Aorta (tissue), 5 donors: ENCODE data around the gene CTAGE1. TPM values are rescaled to one million over a fixed set of nuclear protein-coding genes. Genes with fewer than 3 reads are reported as not detected.

Experiments
- ATAC-seq: fragments of 200-7000 bp; cut with Tn5 transposase; one replicate; pipeline ENCODE4 v1.9.1; 2022; ENCODE audit warnings: moderate library complexity; ENCODE audit not compliant: low FRiP score
- DNase-seq, 2 donors: peaks; one replicate each; pipeline ENCODE4 v3.0.0-alpha.2; 2020
- H3K27ac ChIP-seq, 2 donors: one replicate each; pipeline ENCODE4 v1.5.1; 2013; ENCODE audit warnings: low read length in 2 of 2, mild to moderate bottlenecking in 2 of 2, moderate library complexity in 2 of 2, control low read depth in 1 of 2, inconsistent platforms in 1 of 2, low read depth in 1 of 2
- H3K27me3 ChIP-seq, 2 donors: one replicate each; pipeline ENCODE4 v1.6.1; 2013; ENCODE audit warnings: control low read depth in 1 of 2, low read length in 1 of 2, mild to moderate bottlenecking in 1 of 2, moderate library complexity in 1 of 2; ENCODE audit not compliant: insufficient read depth in 2 of 2, control insufficient read depth in 1 of 2
- H3K36me3 ChIP-seq, 2 donors: one replicate each; pipeline ENCODE4 v1.6.1; 2013; ENCODE audit warnings: control low read depth in 1 of 2, low read length in 1 of 2, mild to moderate bottlenecking in 1 of 2; ENCODE audit not compliant: insufficient read depth in 2 of 2, control insufficient read depth in 1 of 2
- H3K4me1 ChIP-seq, 2 donors: one replicate each; pipeline ENCODE4 v1.6.1; 2013; ENCODE audit warnings: low read length in 2 of 2, control low read depth in 1 of 2, mild to moderate bottlenecking in 1 of 2, moderate library complexity in 1 of 2; ENCODE audit not compliant: insufficient read depth in 2 of 2, control insufficient read depth in 1 of 2
- H3K4me3 ChIP-seq, 2 donors: one replicate each; pipeline ENCODE4 v1.5.1; 2013; ENCODE audit warnings: low read length in 2 of 2, control low read depth in 1 of 2, mild to moderate bottlenecking in 1 of 2
- H3K9me3 ChIP-seq: one replicate; pipeline ENCODE4 v1.6.1; 2013; ENCODE audit warnings: mild to moderate bottlenecking, low read length; ENCODE audit not compliant: control insufficient read depth
- WGBS, 2 donors: extraction: QIAGEN DNeasy Blood & Tissue Kit; methylation state at CpG; one replicate each; pipeline ENCODE4 v1.1.7; 2013; 5-methylcytosine and 5-hydroxymethylcytosine counted together
- intact Hi-C, 2 donors: fragments of 100-400 bp; cut with DNase I; formaldehyde crosslinking; loops; one replicate each; pipeline versions ENCODE4 v1.14.2 to v1.15.0; 2022
- polyA plus RNA-seq, 2 donors: library from polyadenylated mRNA; stranded (reverse); fragments of 200-250 nt; gene quantifications; one replicate each; pipeline ENCODE4 v1.2.3, GENCODE V29; 2013
- total RNA-seq, 2 donors: library from RNA; stranded (reverse); fragmentation: NEBNext Ultra II Directional; extraction: Animal tissue kit (Norgen Biotek cat#: 25700); gene quantifications; one replicate each; pipeline ENCODE4 v1.2.1, GENCODE V29; 2021
- donor health status: healthy with polysubstance abuse.
- donor health status: Bipolar disorder and iron deficiency.
- donor health status: DM: no; HTN: no; CAD: no.
- donor health status: DM: no; HTN: no; CAD: no.
- donor health status: DM: yes; HTN: yes; CAD: no.

CTAGE1 gene
- total and polyA plus RNA-seq, 4 donors = not detected

- WGBS, 2 donors = 34 to 36% methylated on average over 6 of the region's 6 CpGs
- no peaks in the 10 kb centered on the region for H3K36me3 ChIP-seq
- intact Hi-C loops = no loop called here
- H3K27ac ChIP-seq = peak overlapping the region in 1 of 2 donors; percentile 71
- peaks cover 6 to 7% of the 10 kb centered on the region in 2 donors for H3K4me1 ChIP-seq
- ATAC-seq (peak; percentile 33), DNase-seq (peak; percentile 63 to 81)
- H3K9me3 ChIP-seq = no peaks in the 10 kb centered on the region
- H3K27me3 ChIP-seq = no peaks in the 10 kb centered on the region
- H3K4me3 ChIP-seq = no peak overlapping the region
Observed at GRCh38 chr18:22391407-22392345, 26.0 kb downstream of the CTAGE1 start.

- no peak overlapping the region for H3K27ac ChIP-seq
- DNase-seq (no peak), ATAC-seq (no peak)
- H3K27me3 ChIP-seq = no peaks in the 10 kb centered on the region
- H3K36me3 ChIP-seq = no peaks in the 10 kb centered on the region
- H3K4me1 ChIP-seq = peaks cover 10% of the 10 kb centered on the region in 2 donors
- intact Hi-C loops = loop anchor here in 1 of 2 donors (5.0 kb wide), 1 partner anchor 35 kb away; no protein-coding TSS in a partner anchor
- no peaks in the 10 kb centered on the region for H3K9me3 ChIP-seq
- WGBS, 2 donors = 4 to 18% methylated on average over 1 of the region's 1 CpG
- no peak overlapping the region for H3K4me3 ChIP-seq
Observed at GRCh38 chr18:22387787-22388186, 29.9 kb downstream of the CTAGE1 start.

- WGBS, 2 donors = 54 to 76% methylated on average over 5 of the region's 5 CpGs
- intact Hi-C loops = loop anchor here in 1 of 2 donors (5.0 kb wide), 1 partner anchor 35 kb away; no protein-coding TSS in a partner anchor
- Histone ChIP-seq H3K9me3 (no peaks in the 10 kb centered on the region), H3K36me3 (no peaks in the 10 kb centered on the region), H3K27me3 (no peaks in the 10 kb centered on the region), H3K4me3 (no peak overlapping the region), H3K27ac (no peak overlapping the region), H3K4me1 (peaks cover 10% of the 10 kb centered on the region in 2 donors)
- no peak for ATAC-seq
- no peak for DNase-seq
Observed at GRCh38 chr18:22387364-22387763, 30.4 kb downstream of the CTAGE1 start.

GRCh38 chr18:22385718-22386117 is 32.0 kb downstream of the CTAGE1 start:
- WGBS, 2 donors = 51 to 57% methylated on average over 4 of the region's 4 CpGs
- Histone ChIP-seq H3K9me3 (no peaks in the 10 kb centered on the region), H3K36me3 (no peaks in the 10 kb centered on the region), H3K4me3 (no peak overlapping the region), H3K4me1 (peaks cover 6 to 10% of the 10 kb centered on the region in 2 donors), H3K27me3 (no peaks in the 10 kb centered on the region), H3K27ac (no peak overlapping the region)
- DNase-seq (no peak), ATAC-seq (no peak)
- intact Hi-C loops = loop anchor here in 1 of 2 donors (5.0 kb wide), 1 partner anchor 37 kb away; no protein-coding TSS in a partner anchor

GRCh38 chr18:22378672-22379282 is 38.9 kb downstream of the CTAGE1 start:
- DNase-seq (peak in 1 of 2 donors; percentile 47), ATAC-seq (peak; percentile 38)
- H3K36me3 ChIP-seq = no peaks in the 10 kb centered on the region
- no peaks in the 10 kb centered on the region for H3K9me3 ChIP-seq
- 75 to 80% methylated on average over 2 of the region's 2 CpGs for WGBS, 2 donors
- intact Hi-C loops = no loop called here
- H3K27me3 ChIP-seq = no peaks in the 10 kb centered on the region
- no peak overlapping the region for H3K27ac ChIP-seq
- no peak overlapping the region for H3K4me3 ChIP-seq
- H3K4me1 ChIP-seq = peaks cover 3 to 4% of the 10 kb centered on the region in 2 donors

DNA sequence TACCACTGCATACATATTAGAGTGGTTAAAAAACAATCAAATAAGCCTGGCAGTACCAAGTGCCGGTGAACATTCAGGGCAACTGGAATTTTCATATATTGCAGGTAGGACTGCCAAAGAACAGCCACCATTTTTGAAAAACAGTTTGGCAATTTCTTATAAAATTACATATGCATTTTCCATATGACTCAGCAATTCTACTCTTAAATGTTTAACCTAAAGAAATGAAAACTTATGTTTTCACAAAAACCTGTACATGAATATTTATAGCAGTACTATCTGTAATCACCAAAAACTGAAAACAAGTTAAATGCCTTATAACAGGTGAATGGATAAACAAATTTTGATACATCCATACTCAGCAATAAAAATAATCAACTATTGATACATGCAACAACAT is 39.9 kb downstream of the CTAGE1 start:
- Histone ChIP-seq H3K36me3 (no peaks in the 10 kb centered on the region), H3K27ac (no peak overlapping the region), H3K27me3 (no peaks in the 10 kb centered on the region), H3K4me3 (no peak overlapping the region), H3K4me1 (no peaks in the 10 kb centered on the region), H3K9me3 (no peaks in the 10 kb centered on the region)
- ATAC-seq (no peak), DNase-seq (no peak)
- 97 to 100% methylated on average over 1 of the region's 1 CpG for WGBS, 2 donors
- intact Hi-C loops = no loop called here

DNA sequence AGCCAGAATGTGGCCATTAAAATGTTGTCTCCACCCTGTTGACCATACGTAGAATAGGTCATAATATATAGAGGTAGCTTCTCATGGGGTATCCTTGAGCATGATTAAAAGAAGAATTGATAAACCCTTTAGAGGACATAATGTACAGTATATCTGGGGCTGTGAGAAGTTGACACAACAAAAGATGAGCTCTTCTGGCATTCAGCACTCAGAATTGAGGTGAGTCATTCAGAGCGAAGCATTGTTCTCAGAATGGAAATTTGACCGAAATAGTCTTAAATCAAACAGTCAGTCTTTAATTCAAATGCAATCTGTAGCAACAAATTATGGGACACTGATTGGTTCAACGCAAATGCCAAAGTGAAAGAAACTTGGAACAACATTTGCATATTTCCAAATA is 47.3 kb downstream of the CTAGE1 start:
- Histone ChIP-seq H3K36me3 (peaks cover 0 to 2% of the 10 kb centered on the region in 2 donors), H3K4me3 (no peak overlapping the region), H3K27me3 (no peaks in the 10 kb centered on the region), H3K4me1 (no peaks in the 10 kb centered on the region), H3K9me3 (no peaks in the 10 kb centered on the region), H3K27ac (no peak overlapping the region)
- 97 to 98% methylated on average over 4 of the region's 4 CpGs for WGBS, 2 donors
- DNase-seq = no peak
- ATAC-seq = no peak
- intact Hi-C loops = no loop called here

DNA sequence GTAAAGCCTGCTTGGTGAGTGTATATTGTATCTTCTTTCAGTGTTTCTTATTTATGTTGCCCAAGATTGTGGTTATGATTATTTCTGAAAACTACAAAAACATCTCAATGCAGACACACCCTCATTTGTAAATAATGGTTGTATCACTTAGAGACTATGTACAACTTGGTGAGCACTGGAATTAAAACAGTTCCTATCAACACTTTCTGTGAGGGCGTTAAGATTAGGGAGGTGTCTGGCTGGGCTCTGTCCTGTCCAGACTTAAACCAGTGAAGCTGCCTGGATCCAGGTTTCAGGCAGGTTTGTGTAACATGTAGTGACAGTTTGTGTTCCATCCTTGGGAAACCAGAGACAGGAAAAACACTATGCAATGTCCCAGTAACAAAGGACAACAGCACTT is 49.7 kb downstream of the CTAGE1 start:
- intact Hi-C loops = no loop called here
- WGBS, 2 donors = 90 to 91% methylated on average over 1 of the region's 1 CpG
- Histone ChIP-seq H3K27ac (no peak overlapping the region), H3K9me3 (no peaks in the 10 kb centered on the region), H3K27me3 (no peaks in the 10 kb centered on the region), H3K4me3 (no peak overlapping the region), H3K4me1 (no peaks in the 10 kb centered on the region), H3K36me3 (peaks cover 0 to 2% of the 10 kb centered on the region in 2 donors)
- ATAC-seq (no peak), DNase-seq (no peak)
